Right lobe of liver (tissue), 4 donors: ENCODE data around the gene TUBA1C.

Experiments
- CTCF ChIP-seq, 4 donors: fragments of 200-600 bp in 3 of 4; fragments of 450-650 bp in 1 of 4; IDR thresholded peaks; one replicate each; pipeline versions ENCODE4 v1.5.1 to v1.8.0; 2016 to 2022; ENCODE audit warnings: antibody characterized with exemption in 4 of 4, mild to moderate bottlenecking in 2 of 4
- POLR2A ChIP-seq: fragments of 450-650 bp; IDR thresholded peaks from one replicate; pipeline ENCODE4 v1.6.1; 2017; ENCODE audit warnings: antibody characterized with exemption, mild to moderate bottlenecking
- donor health status: DM: no; HTN: no; CAD: no.
- donor health status: DM: no; HTN: no; CAD: no.
- donor health status: DM: no; HTN: yes; CAD: no.

DNA sequence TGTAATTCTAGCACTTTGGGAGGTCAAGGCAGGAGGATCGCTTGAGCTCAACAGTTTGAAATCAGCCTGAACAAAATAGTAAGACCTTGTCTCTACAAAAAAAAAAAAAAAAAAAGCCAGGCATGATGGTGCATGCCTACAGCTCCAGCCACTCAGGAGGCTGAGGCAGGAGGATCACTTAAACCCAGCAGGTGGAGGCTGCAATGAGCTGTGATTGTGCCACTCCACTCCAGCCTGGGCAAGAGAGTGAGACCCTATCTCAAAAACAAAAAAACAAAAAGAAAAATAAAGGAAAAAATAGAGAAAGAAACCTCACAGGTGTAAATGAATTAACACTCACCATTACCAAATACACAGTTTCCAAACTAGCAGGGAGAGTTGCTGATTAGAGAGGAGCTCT lies 41.8 kb upstream of the TUBA1C start:
- TF ChIP-seq CTCF (IDR thresholded peaks at IDR 0.05) (no peak), POLR2A (no peak)
